NK-92 (cell line): ENCODE data around the gene SOWAHC.

Experiments
- DNase-seq: peaks from one replicate; lab custom pipeline; 2025; ENCODE audit not compliant: unreplicated experiment; lab: John Stamatoyannopoulos, UW

The SOWAHC gene

DNA sequence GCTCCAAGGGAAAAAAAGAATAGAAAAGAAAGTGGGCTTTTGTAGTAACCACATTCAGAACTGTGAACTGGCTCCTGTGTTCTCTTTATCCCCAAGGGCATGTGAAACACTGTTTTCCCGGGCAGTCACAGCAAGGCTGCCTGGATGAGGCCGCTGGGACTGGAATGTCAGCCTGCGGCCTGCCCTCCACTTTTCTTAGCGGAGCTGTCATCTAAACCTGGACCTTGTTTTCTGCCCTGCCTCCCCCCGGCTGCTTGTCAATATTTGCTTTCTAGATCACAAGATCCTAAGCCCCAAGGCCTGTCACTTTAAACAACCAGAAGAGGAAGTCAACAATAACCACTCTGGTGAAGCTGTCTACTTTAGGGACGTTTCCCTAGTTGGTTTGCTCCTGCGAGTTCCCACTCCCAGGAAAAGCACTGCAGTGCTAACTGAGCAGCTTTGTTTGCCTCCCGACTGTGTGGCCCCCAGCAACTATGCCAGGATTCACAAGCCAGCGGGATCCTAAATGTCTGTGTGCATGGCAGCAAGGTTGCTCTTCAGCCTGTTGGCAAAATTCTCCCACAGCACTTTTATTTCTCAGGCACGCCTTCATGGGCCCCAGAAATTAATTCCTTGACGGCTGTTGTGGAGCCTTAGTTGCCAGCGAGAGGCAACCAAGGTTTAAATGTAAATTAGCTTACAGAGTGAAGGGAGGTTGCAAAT is 30.6 kb downstream of the SOWAHC start:
- no peak for DNase-seq

DNA sequence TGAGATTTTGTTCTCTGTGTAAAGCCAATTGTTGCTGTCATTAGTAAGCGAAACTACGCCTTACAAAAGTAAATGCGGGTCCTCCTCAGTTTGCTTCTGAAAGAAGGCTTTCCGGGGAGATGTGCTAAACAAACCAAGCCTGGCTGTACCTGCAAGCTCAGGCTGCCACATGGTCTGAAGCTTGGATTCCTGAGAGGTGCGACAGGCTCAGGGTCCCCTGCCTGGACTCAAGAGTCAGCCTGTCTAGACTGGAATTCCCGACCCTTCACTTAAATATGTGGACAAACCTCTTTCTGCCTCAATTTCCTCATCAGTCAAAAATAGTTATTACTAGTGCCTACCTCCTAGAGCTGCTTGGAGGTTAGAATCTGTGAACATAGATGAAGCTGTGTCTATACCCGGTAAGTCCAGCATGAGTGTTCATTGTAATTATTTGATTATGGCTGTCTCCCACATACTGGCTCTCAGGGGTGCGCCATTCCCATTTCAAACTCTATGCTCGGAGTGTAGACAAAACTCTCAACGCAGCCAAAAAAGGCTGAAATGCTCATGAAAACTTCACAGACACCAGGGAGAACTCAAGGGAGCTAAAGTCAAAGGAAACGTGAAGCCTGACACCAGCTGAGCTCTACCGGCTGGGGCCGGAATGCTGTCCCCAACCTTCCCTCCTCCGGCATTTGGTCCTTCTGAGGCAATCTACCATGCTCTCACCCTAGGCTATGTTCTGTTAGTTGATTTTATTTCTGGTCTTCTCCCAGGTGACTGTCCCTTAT is 31.4 kb downstream of the SOWAHC start:
- no peak for DNase-seq

DNA sequence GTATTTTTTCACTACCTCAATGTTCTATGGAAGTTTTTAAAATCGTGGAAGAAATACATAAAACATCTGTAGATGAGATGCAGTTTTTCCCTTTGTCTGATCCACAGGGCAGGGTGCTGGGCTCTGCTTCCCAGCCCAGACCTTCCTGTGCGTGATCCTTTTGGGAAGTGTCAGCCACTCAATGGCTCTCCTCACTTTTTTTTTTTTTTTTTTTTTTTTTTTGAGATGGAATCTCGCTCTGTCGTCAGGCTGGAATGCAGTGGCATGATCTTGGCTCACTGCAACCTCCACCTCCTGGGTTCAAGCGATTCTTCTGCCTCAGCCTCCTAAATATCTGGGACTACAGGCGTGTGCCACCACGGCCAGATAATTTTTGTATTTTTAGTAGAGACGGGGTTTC is 32.8 kb downstream of the SOWAHC start:
- DNase-seq: no peak

DNA sequence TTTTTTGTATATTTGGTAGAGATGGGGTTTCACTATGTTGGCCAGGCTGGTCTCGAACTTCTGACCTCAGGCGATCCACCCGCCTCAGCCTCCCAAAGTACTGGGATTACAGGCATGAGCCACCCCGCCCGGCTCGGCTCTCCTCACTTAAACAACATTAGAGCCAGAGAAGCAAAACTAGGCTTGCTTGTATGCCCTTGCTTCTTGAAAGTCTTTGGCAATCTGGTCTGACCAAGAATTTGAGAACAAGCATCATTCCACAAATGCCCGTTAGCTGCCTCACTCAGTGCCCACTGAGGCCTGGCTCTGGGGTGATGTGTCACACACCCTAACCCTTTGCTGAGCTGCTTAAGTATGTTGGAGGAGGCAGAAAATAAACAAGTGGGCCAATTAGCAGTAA is 33.5 kb downstream of the SOWAHC start:
- DNase-seq: no peak

DNA sequence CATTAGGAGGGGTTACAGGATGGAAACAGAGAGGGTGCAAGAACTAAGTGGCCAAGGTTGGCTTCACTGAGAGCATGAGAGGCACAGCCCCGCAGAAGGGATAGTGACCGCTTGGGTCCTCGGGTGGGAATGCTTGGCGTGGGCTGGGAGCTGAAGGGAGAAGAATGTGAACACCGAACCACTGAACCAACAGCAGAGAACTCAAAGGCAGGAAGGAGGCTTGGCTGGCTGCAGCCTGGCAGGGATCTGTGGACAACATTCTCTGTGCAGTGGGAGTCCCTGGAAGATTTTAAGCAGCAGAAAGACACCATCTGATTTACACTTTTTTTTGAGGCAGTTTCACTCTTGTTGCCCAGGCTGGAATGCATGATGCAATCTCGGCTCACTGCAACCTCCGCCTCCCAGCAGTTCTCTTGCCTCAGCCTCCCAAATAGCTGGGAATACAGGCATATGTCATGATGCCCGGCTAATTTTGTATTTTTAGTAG is 33.9 kb downstream of the SOWAHC start:
- no peak for DNase-seq

DNA sequence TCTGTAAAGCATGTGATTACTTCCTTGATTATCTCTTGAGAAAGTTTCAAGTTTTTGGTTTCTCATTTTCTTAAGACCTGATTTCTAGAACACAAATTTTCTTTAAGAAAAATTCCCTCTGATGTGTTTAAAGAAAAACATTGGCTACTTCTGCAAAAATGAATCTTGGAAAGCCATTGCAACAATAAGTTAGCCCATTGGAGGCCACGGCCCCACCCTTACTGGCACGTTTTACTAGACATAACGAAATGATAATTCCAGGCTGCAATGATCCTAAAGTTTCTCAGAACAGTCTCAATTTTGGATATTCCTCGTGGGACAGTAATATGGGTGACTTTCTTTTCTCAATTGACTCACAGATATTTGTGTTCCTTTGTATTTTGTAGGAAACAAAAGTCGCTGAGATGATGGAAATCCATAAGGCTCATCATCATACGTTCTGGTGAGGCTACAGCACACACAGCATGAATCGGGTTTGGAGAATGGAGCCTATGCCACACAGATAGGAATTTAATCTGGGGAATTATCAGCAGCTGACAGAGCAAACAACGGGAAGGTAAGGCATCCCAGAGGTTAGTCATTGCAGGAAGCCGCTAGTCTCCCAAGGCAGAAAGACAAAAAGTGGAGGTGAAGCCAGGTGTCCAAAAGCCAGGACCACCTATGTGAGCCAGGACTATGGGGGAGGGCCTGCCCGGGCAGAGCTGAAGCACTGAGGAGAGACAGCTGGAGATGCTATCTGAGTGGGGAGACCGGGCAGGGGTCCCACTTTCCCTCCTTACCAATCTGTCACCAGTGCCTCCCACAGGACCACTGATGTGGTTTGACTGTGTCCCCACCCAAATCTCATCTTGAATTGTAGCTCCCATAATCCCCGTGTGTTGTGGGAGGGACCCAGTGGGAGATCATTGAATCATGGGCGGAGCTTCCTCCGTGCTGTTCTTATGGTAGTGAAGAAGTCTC is 35.9 kb downstream of the SOWAHC start:
- no peak for DNase-seq

DNA sequence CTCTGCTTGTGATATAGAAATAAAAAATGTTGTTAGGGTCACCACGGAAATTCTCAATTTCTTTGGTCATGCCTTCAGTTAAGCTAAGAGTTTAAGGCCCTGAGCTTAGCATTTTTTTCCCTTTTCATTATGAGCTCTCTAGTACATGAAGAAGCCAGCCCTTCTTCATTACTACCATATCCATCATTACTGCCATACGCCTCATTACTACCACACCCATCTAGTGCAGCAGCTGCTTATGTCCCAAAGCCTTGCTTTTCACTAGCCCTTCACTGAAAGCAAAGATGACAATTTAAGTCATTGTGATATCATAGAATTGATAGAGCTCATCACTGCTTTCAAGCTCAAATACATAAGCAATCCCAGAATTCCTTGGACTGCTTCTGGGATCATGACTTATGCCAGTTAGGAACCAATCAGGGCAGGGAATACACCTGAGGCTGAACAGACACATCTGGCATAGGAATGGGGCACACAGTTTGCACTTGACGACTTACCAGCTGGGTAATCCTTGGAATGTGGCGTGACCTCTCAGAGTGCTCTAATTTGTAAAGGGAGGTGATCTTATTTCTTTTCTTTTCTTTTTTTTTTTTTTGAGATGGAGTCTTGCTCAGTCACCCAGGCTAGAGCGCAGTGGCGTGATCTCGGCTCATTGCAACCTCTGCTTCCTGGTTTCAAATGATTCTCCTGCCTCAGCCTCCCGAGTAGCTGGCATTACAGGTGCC is 40.3 kb downstream of the SOWAHC start:
- no peak for DNase-seq

DNA sequence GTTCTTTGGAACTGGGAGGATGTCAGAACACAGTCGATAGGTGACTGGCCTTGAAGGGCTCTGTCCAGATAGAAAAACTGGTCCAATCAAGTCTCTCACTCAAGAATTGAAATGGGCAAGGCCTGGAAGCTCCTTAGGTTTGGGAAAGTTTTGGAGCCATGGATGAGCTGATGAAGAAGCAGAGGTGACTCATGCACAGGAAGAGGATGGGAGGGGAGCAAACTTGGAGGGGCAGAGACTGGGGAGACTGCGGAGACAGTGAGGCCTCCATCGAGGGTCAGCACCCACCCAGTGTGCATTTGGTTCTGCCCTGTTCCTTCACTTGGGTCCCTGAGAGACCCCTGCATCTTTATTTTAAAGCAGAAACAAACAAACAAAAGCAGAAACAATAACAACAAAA is 41.1 kb downstream of the SOWAHC start:
- DNase-seq: no peak

DNA sequence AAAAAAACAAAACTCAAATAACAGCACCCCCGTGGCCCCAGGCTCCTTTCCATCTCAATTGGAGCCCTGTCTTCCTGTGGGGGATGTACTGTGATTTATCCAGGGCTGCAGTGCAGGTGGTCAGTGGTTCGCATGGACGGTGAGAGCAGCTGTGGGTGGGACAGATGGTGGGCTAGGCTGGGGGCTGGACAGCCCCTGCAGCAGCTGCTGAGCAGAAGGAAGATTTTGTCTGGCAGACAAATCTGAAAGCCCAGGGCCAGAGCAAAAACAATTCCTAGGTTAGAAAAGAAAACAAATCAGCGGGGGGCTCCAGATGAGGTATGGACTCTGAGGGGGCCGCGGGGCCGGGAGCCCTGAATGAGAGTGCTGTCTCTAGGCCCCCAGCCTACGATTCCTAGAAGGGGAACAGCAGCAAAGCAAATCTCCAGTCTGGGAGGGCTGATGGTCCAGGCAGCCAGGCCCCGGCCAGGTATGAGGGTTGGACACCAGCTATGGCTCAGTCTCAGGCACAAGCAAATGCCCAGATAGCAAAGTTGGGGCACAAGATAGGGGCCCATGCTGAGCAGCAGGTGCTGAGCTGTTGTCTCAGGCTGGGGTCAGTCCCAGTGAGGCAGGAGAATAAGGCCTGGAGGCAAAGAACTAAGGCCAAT is 45.4 kb downstream of the SOWAHC start:
- DNase-seq: no peak

DNA sequence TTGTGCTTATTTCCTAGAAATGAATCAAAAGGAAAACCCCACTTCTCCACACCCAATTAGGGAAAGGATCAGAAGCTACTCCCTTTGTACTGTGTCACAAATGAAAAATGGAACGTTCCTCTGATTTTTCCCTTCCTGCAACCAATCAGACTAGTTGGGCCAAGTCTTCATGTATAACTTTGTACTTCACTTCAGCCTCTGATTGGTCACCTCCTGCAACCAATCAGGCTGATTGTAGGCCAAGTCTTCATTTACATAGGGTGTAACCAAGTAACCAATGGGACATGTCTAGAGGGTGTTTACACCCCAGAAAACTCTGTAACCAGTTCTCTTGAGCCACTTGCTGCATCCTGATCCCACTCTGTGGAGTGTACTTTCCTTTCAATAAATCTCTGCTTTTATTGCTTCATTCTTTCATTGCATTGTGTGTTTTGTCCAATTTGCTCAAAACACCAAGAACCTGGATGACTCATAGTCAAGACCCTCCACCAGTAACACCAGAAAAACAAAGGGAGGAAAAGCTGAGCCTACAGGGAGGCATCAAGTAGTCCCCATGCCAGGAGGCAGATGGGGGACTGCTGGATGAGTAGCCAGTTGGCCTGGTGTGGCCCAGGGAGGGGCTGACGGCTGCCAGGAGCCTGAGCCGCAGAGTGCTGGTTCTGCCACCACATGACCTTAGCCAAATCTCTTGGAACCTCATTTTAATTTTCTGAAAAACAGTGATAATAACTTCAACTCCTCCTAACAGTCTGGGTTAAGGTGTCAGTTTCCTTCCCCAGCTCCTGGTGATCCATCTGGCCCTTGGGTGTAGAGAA is 46.1 kb downstream of the SOWAHC start:
- DNase-seq: no peak

DNA sequence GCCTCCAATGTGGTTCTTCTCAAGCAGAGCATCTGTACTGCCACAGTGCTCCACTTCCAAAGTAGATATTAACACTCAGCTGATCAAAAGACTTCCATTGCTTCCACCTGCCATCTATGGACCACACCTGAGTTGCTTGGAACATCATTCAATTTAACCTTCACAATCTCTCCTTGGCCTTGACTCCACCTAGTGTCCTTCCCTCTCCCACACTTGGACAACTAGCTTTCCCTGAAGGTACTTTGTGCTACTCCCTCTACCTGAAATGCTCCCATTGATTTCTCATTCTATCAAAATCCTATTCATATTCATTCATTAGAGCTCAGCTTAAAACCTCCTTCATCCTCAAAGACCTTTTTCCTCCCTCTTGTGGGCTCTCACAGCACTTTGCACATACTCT is 48.7 kb downstream of the SOWAHC start:
- DNase-seq: no peak

DNA sequence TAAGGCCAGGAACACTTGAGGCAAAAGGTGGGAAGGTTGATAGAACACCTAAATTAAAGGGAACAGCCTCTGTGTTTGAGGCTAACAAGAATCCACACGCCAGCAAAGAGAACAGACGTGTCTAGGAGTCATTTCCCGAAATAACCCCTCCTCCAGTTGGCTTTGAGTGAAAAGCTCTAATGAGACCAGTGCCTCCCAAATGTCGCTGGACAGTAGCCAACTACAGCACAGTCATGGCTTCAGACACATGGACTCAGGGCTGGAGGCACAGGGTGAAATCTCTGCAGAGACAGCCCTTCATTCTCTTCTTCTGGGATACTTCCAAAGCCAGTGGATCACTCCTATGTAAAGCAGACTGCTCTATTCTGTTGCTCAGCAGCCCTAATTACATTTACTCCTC is 49.6 kb downstream of the SOWAHC start:
- no peak for DNase-seq

DNA sequence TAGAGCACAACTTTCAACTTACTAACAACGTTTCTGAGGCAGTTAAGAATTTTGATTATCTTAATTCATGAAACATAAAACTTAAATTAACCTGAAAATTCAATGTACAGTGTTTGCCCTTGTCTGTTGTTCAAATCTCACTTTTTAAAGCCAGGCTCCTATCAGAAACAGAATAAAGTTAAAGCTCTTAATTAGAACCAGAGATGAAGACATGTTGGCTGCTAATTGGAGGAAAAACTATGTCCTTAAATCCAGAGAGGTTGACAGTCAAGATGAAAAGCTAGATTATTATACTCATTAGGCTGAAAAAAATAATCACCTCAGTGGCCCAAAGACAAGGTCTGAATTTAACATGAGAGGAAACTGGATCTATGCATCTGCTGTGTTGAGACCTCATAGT is 52.3 kb downstream of the SOWAHC start:
- no peak for DNase-seq
